ENCODE results near the gene SLC4A7.
"Not testable (repeated sequence)": the region's sequence is repeated elsewhere in the genome, so short reads cannot be mapped to it uniquely, and the experiment has no call there.

The SLC4A7 gene

DNA sequence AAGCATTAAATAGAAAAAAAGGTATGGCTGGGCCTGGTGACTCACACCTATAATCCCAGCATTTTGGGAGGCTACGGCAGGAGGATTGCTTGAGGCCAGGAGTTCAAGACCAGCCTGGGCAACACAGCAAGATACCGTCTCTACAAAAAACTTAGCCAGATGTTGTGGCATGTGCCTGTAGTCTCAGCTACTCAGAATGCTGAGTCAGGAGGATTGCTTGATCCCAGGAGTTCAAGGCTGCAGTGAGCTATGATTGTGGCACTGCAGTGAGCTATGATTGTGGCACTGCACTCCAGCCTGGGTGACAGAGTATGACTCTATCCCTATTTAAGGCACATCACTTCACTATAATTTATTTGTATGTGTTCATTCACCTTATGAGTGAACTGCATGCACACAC lies 54.3 kb downstream of the SLC4A7 start:
- no peak for DNase-seq

GRCh38 chr3:27428446-27428845 lies 55.7 kb downstream of the SLC4A7 start:
- no peak for DNase-seq

- DNase-seq, result no peak
These were observed 57.3 kb downstream of the SLC4A7 start for GRCh38 chr3:27426926-27427325.

DNA sequence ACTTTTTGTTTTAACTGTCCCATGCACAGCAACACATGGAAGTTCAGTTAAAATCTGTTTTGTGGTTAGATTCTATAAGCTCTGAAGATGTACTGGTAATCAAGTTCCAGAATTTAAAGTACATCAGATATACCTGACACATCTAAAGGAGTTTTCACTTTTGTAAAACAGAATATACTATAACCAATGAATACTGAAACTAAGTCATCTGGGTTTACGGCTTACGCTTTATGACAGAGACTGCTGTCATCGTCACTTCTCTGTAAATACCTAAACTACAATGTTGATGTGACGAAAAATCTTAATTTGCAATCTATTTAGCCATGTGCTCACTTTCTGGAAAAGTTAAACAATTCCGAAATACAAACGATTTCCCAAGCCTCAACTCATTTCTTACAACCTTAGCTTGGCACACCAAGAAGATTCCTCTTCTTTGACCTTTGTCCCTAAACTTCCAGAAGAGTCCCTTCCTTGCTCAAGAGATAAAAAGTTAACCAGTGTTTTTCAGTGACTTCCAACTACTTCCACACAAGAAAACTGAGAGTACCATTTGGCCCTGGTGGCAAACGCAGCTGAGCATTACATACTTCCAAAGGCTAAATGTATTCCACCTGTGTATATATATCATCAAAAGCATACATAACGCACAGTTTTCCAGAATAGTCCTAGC lies 58.2 kb downstream of the SLC4A7 start:
- no peak for DNase-seq

DNA sequence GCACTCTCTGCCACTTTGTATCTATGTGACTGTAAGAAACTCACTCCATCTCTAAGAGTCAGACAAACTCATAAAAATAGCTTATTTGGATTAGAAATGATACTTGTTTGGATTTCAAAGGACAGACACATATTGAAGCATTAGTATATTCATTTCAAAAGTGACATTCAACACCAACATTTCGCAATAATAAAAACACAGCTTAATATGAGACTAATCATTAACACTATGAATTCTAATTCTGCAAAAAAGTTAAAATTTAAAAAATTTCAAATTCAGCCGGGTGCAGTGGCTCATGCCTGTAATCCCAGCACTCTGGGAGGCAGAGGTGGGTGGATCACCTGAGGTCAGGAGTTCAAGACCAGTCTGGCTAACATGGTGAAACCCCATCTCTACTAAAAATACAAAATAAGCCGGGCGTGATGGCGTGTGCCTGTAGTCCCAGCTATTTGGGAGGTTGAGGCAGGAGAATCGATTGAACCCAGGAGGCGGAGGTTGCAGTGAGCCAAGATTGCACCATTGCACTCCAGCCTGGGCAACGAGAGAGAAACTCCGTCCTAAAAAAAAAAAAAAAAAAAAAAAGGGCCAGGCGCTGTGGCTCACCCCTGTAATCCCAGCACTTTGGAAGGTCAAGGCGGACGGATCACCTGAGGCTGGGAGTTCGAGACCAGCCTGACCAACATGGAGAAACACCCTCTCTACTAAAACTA lies 59.2 kb downstream of the SLC4A7 start:
- not testable (repeated sequence) for DNase-seq

DNA sequence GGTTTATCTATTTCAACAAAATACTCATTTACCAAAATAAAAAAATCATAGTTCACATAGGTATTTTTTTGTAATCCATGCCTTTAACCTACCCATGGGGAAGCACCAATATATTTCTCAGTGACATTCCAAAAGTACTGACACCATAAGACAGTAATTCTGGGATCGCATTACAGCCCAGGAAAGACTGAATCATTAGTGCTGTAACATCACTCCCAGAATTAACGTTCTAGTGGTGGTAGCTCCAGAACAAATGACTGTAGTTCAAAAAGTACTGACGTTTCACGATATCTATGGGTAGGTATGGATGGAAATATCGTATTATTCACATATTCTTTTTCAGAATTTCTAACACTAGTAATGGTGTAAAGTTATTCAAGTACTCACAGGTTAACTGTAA lies 60.7 kb downstream of the SLC4A7 start:
- DNase-seq, result no peak

- no peak for DNase-seq
These were observed 61.6 kb downstream of the SLC4A7 start for GRCh38 chr3:27422617-27423016.

GRCh38 chr3:27415202-27415601 lies 69.0 kb downstream of the SLC4A7 start:
- DNase-seq, result no peak

- DNase-seq, result no peak
These were observed 91.1 kb downstream of the SLC4A7 start for GRCh38 chr3:27392950-27393679.

DNA sequence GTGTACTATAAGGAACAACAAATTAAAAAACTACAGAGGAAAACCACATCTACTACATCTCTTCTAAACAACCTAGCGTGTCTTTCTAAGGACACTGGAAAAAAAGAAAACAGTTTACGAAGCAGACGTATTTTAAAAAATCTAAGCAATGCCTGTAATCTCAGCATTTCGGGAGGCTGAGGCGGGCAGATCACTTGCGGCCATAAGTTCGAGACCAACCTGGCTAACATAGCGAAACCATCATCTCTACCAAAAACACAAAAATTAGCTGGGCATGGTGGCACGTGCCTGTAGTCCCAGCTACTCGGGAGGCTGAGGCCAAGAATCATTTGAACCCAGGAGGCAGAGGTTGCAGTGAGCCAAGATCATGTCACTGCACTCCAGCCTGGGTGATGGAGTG lies 91.8 kb downstream of the SLC4A7 start:
- DNase-seq, result not testable (repeated sequence)

- no peak for DNase-seq
These were observed 92.4 kb downstream of the SLC4A7 start for GRCh38 chr3:27391796-27392195.

DNA sequence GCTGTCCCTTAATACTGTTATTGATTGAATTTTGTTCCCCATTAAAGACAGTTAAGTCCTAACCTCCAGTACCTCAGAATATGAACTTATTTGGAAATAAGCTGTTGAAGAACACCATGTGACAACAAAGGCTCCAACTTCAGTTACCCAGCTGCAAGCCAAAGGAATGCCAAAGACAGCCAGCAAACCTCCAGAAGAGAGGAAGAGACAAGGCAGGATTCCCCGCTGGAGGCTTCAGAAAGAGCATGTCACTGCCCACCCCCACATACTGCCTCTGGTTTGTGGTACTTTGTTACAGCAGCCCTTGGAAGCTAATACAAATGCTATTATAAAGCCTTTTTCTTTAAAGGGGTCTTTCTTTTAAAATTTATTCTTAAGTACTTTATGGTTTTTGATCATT lies 96.6 kb downstream of the SLC4A7 start:
- DNase-seq, result no peak

- no peak for DNase-seq
These were observed 98.7 kb downstream of the SLC4A7 start for GRCh38 chr3:27385504-27385903.

DNA sequence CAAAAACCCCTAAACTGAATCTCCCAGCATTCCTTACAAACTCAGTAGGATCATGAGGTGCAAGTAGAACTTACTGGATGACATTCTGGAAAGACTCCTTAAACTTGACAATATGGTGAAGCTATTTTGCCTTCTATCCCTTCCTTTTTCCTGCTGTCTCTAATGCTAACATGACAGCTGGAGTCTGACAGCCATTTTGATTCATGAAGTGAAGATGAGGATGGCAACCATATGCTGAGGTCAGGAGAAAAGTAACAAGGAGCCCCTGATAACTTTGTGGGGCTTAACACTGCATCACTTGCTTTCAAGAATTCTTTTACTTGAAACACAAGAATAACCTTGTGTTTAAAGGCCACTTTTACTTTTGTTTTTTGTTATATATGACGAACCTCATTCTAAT lies 100.0 kb downstream of the SLC4A7 start:
- no peak for DNase-seq

- DNase-seq, result no peak
These were observed 103.5 kb downstream of the SLC4A7 start for GRCh38 chr3:27380433-27381357.

- DNase-seq, result no peak
These were observed 105.9 kb downstream of the SLC4A7 start for GRCh38 chr3:27378331-27378730.

GRCh38 chr3:27376109-27376772 lies 107.9 kb downstream of the SLC4A7 start:
- DNase-seq, result no peak

GRCh38 chr3:27368831-27369607 lies 115.2 kb downstream of the SLC4A7 start, which contains the start of gene NEK10:
Gene NEK10, minus strand, starts transcription at chr3:27369383. Its CDS starts 16,501 bp downstream, at chr3:27352882.
- DNase-seq, result peak; percentile 9 to 93 (median 79)

GRCh38 chr3:27366062-27366591 lies 118.1 kb downstream of the SLC4A7 start:
- no peak for DNase-seq
